Activated CD8-positive, alpha-beta memory T cell treated with anti-CD3 and anti-CD28 coated beads, Interleukin-2, amount 50 U/mL, for 48 hours (primary cell): ENCODE results near the gene ACKR2.

ENCODE experiments used
- DNase-seq: peaks from one replicate; pipeline ENCODE4 v3.0.0-alpha.2; 2020

Gene ACKR2

DNA sequence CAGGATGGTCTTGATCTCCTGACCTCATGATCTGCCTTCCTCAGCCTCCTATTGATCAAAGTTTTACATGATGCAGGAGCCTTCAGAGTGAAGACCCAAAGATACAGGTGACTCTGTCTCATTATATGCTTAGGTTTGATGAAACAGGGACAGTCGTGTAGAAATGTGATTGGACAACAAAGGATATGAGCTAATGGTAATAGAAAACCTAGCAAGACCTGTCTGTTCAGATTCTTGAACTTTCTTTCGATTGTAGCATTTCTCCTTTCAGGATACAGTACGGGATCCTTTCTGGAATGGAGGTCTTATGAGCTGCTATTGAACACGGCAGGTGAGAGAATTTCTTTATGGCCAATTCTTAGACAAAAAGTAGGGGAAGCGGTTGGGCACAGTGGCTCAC, at the start of gene ACKR2:
ACKR2 (plus strand) TSS at position 244 of the 400 bp plus-strand sequence. CDS start 55,058 bp downstream, outside the sequence.
- DNase-seq: no peak

- DNase-seq: no peak
These were observed 47.1 kb upstream of the ACKR2 start for GRCh38 chr3:42762046-42762724.

DNA sequence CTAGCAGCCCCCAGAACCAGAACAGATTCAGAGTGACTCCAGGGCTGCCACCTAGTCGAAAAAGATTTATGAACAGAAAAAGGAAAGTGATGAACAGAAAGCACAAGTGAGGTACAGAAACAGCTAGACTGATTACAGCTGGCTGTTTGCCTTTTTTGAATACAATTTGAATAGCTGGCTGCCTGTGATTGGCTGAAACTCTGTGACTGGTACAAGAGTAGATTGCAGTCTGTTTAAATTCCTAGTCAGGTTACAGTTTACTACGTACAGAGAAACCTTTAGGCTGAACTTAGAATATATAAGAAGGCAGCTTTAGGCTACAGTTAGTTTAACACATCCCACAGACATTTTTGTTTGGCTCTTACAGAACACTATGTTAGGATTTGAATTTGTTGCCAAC, 46.2 kb upstream of the ACKR2 start:
- DNase-seq: no peak

GRCh38 chr3:42764115-42764514, 45.1 kb upstream of the ACKR2 start:
- DNase-seq: no peak

DNA sequence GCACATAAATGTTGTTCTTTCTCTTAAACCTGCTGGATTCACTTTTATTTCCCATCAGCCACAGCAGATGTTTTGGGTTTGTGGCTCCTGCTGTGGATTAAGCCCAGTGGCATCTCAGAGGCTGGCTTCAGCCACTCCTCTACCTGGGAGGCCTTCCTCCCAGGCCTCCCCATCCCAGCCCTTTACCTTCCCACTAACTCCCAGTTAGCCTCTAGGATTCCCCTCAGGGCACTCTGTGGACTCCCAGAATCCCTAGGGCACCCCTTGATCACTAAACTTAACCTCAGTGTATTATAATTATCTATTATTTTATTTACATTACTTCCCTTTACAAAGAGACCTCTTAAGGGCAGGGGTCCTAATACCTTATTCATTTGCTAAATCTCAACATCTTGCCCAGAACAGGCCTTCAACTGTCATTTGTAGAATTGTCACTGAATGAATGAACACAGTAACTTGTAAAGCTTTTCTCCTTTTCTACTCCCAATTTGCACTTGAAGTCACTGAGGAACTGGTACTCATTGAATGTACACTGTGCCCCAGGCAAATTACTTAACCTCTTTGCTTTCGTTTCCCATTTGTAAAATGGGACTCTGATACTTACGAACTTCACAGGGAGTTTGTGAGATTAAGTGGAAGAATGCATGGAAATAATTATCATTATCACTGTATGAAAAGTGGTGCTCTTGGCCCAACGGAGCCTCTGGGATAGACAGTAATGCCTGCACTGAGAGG, 44.5 kb upstream of the ACKR2 start:
- no peak for DNase-seq

DNA sequence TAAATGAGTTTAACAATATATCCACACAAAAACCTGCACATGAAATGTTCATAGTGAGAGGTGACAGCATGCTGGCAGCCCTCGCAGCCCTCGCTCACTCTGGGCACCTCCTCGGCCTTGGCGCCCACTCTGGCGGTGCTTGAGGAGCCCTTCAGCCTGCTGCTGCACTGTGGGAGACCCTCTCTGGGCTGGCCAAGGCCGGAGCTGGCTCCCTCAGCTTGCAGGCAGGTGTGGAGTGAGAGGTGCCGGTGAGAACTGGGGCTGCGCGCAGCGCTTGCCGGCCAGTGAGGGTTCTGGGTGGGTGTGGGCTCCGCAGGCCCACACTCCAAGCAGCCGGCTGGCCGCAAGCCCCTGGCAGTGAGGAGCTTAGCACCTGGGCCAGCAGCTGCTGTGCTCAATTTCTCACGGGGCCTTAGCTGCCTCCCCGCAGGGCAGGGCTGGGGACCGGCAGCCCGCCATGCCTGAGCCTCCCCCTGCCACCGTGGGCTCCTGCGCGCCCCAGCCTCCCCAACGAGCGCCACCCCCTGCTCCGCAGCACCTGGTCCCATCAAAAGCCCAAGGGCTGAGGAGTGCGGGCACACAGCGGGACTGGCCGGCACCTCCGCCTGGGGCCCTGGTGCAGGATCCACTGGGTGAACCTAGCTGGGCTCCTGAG, 39.6 kb upstream of the ACKR2 start:
- DNase-seq: no peak

DNA sequence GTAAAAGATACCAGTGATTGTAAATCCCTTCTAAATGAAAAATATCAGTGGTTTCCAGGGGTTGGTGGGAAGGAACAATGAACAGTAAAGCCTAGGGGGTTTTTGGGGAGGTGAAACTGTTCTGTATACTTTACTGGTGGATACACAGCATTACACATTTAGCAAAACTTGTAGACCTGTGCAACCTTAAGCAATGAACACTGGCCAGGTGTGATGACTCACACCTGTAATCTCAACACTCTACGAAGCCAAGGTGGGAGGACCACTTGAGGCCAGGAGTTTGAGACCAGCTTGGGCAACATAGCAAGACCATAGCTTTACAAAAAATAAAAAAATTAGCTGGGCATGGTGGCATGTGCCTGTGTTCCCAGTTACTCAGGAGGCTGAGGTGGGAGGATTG, 38.0 kb upstream of the ACKR2 start:
- DNase-seq: no peak

GRCh38 chr3:42772670-42773408, 36.4 kb upstream of the ACKR2 start, which contains the start of gene CCDC13:
CCDC13 (minus strand) TSS chr3:42773253; CDS start chr3:42758345, 14,908 bp downstream.
- DNase-seq: peak; percentile 96

GRCh38 chr3:42773409-42773751, 35.9 kb upstream of the ACKR2 start:
- no peak for DNase-seq

GRCh38 chr3:42778644-42779043, 30.6 kb upstream of the ACKR2 start:
- no peak for DNase-seq

DNA sequence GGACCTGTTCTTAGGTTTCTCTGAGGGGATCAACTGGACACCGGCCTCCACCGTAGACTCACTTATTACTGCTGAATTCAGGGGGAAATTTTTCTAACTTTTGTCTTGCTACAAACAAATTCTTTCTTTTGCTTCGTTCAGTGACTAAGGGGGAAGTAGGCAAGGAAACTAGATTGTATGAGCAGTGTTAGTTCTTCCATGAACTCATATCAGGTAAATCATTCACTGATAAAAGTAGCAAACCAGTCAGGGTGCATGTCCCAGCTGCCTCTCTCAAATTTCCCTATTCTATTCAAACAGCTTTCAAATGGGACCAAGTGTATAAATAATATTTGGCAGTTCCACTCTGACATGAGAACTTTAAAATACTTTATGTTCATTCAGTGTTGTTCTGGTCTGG, 28.8 kb upstream of the ACKR2 start:
- DNase-seq: no peak

GRCh38 chr3:42780892-42781700, 28.1 kb upstream of the ACKR2 start:
- no peak for DNase-seq

- no peak for DNase-seq
These were observed 23.0 kb upstream of the ACKR2 start for GRCh38 chr3:42786212-42786611.

DNA sequence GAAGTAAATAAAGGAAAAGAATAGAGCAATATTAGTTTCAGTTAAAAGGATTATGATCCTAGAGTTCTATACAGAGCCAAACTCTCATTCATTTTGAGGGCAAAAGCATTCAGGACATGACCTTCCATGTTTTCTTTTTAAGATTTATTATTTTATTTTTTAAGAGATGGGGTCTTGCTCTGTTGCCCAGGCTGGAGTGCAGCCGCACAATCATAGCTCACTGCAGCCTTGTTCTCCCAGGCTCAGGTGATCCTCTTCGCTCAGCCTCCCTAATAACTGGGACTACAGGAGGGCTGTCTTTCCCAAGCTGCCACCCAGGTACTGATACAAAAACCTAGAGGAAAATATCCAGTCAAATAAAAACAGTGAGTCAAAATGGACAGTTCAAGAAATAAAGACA, 22.6 kb upstream of the ACKR2 start:
- no peak for DNase-seq

GRCh38 chr3:42790714-42791229, 18.5 kb upstream of the ACKR2 start:
- no peak for DNase-seq

DNA sequence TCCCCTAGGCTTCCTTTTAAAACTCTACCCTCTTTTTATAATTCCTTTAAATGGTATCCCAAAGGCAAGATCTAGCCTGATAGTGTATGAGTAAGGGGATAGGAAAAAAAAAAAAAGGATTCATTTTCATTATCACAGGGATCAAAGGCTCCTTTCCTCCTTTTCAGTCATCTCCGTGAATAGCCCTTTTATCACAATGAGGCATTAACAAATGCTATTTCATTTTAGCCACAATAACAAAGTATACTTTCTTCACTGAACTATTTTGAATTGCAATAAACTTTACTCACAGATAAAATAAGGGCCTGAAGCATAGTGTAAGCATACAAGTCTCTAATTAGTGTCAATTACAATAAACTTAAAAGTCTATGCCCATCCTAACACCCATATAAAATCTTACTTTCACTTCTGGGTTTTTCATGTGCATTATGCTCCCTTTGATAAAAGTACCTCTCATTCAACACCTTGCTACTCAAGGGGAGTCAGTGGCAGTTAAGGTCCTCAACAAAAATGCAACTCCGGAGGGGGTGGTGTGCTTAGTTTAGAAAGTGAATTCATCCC, 13.5 kb upstream of the ACKR2 start:
- DNase-seq: no peak

GRCh38 chr3:42796332-42796885, 12.8 kb upstream of the ACKR2 start:
- no peak for DNase-seq

- DNase-seq: no peak
These were observed 9.9 kb upstream of the ACKR2 start for GRCh38 chr3:42799376-42799775.

DNA sequence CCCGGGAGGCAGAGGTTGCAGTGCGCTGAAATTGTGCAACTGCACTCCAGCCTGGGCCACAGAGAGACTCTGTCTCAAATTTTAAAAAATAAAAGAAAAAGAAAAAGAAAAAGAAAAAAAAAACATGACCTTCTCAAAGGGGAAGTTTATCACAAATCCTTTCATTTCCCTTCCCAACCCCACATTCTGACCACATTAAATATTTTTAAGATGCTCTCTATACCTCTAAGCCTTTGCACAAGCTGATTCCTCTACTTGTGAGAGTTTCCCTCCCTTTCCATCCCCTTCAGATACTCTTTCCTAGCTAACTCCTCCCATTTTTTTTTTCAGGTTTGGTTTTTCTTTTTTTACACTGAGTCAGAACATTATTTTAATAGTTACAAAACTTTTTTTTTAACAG, 9.0 kb upstream of the ACKR2 start:
- no peak for DNase-seq

- no peak for DNase-seq
These were observed 8.1 kb upstream of the ACKR2 start for GRCh38 chr3:42801048-42801620.

DNA sequence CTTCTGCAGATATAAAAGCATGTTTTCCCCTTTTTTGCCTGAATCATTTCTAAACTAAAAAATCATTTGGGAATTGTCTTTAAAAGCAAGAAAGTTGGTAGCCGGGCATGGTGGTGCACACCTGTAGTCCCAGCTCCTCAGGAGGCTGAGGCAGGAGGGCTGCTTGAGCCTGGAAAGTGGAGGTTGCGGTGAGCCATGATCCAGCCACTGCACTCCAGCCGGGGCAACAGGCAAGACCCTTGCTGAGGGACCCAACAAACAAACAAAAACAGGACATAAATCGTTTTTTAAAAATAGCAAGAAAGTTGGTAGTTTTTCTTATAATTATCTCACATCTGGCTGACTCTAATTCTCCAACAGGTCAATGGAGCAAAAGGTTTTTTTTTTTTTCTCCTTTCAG, 7.5 kb upstream of the ACKR2 start:
- DNase-seq: no peak
